Activated CD4-positive, alpha-beta T cell treated with anti-CD3 and anti-CD28 coated beads, Interleukin-2, amount 50 U/mL, for 16 hours (primary cell): ENCODE results near the gene PPP2R5E.
A peak's percentile ranks its signal among the peaks of the same experiment; 100 is the strongest.

ENCODE experiments used
- DNase-seq: peaks from one replicate; pipeline ENCODE4 v3.0.0-alpha.2; 2020

The PPP2R5E gene

DNA sequence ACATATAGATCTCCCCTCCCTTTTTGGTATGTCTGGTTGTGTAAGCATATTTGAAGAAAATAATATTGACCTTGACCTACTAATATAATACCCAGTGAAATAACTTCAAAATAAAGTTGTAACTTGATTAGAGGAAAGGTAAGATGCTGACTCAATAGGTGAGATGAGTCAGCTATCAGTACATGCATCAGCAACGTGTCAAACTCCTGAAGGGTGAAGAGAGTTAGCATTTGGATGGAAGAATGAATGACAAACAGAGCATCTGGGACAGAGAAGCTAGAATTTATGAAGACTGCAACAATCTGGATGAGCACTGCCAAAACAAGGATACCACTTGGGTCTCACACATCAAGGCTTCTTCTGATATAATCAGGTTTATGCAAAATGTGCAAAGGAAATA is 74.9 kb downstream of the PPP2R5E start:
- DNase-seq, result peak; percentile 67

GRCh38 chr14:63467440-63468072 is 75.6 kb downstream of the PPP2R5E start:
- DNase-seq, result no peak

DNA sequence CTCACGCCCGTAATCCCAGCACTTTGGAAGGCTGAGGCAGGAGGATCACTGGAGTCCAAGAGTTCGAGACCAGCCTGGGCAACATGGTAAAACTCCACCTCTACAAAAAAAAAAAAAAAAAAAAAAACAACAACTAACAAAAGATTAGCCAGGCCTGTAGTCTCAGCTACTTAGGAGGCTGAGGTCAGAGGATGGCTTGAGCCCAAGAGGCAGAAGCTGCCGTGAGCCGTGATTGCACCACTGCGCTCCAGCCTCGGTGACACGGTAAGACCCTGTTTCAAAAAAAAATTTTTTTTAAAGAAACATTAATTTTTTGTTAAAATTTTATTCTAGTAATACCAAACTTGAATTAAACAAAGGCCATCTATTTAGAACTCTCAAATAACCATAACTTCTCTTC is 77.8 kb downstream of the PPP2R5E start:
- DNase-seq, result no peak

- no peak for DNase-seq
Measured at GRCh38 chr14:63460680-63461369, 82.4 kb downstream of the PPP2R5E start.

DNA sequence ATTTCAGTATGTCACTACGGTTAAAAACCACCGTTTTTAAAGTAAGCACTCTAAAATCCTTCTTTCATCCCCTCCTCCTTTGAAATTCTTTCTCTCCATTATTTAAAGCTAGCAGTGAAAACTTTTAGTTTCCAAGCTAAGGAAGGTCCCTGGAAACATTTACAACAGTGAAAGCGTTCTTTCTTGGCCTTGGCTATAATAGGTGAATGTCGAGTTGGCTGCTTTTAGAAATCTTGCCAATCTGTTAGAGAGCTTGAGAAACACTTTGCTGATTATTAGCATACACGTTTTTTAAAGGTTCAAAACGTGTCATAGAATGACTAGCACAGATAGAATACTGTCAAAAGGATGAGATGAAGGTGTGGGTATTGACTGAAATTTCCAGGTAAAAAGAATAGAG is 83.4 kb downstream of the PPP2R5E start:
- no peak for DNase-seq

DNA sequence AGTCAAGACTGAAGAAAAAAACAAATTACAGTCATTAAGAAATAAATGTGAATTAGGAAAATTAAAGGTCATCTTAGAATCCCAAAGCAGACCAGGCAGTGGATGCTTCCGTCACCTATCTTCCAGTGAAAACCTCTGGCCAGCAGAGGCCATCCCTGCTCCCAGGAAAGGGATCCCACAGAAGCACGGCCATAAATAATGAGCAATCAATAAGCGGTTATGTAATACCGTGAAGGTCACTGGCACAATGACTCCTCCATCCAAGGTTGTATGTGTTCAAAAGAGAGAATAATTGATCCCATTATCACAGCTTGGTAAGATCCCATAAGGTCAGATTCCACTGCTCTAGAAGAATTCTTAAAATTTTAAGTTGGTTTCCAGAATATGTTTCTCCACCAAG is 85.7 kb downstream of the PPP2R5E start:
- DNase-seq, result no peak

- no peak for DNase-seq
Measured at GRCh38 chr14:63454863-63455622, 88.1 kb downstream of the PPP2R5E start.

GRCh38 chr14:63454436-63454835 is 88.7 kb downstream of the PPP2R5E start:
- DNase-seq, result no peak

DNA sequence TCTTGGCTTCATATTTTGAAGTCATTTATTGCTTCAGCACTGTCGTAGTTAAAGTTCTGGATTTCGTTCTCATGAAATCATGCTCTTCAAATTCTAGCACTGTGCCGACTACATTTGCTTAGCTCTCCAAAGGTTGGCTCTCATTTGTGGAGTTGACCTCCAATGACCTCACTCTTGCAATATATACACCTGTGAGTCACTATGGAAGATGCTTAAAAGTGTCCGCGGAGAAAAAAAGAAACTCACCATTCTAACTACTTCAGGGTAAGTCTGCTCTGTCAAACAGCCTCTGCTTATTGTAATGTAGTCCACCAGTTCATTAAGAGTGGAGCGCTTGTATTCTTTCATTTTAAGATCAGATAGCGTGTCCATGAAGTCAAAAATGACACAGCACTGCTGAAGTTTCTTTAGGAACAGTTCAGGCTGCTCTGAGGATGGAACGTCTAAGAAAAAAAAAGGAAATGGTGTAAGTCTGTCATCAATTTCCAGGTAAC is 89.7 kb downstream of the PPP2R5E start:
- DNase-seq, result no peak

DNA sequence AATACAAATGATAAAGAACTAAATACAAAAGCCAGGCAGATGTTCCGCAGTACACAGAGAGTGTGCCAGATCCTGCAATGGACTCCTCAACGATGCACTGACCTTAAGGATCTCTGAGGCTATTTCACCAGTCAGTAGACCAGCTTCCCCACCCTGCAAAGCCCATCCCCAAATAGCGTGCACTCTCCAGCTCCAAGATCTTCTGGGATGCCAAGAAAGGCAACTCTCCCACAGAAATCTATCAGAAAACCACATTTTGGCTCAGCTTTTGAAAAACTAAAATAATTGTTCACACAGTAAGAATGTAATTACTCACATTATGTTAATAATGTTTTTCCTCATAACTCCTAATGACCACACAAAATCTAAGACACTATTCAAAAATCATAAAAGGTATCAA is 90.4 kb downstream of the PPP2R5E start:
- no peak for DNase-seq

DNA sequence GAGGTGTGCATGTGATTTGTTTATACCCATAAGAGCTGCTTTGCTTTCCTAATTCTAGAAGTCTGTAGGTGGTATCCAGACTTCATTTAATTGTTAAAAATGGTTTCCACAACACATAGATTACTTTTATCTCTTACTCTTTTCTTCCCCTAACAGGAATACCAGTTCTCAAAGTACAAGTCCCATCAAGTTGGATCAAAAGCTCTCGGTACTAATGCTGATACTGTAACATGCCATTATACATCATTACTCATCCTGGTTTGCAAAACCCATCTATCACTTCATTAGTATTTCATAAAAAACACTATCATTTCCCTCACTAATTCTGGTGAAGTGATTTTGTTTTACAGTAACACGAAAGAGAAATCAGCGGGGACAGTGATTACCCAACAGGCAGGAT is 94.3 kb downstream of the PPP2R5E start:
- DNase-seq, result no peak

DNA sequence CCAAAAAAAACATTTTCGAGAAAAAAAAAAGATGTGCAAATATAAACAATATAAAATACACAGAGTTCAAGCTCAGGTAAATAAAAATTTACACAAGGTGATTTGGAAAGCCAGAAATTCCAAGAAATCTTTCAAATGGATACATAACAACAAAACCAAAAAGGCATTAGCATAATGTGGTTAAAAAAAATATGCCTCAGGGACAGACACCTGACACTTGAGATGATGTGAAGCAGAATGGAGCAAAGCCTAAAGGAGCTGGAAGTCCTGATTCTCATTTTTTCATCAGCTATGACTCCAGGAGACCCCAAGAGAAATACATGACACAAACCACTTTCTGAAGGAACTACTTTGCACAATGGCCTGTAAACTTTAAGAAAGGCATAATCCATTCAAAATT is 98.6 kb downstream of the PPP2R5E start:
- DNase-seq, result no peak

DNA sequence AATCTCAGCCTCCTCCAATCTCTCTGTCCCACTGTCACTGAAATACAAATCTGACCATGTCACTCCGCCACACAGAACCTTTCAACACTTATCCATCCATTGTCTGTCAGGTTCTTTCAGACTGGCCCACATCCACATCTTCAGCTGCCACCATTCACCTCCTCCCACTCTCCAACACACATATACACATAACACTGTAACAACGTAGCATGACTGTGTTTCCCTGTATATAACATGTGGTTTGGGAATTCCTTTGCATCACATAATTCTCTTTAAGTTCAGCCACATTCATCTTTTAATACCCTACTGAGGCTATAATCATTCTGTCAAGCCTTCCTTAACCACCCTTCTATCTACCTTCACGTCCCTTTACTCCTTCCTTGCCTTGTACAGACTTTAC is 99.2 kb downstream of the PPP2R5E start:
- DNase-seq, result no peak

DNA sequence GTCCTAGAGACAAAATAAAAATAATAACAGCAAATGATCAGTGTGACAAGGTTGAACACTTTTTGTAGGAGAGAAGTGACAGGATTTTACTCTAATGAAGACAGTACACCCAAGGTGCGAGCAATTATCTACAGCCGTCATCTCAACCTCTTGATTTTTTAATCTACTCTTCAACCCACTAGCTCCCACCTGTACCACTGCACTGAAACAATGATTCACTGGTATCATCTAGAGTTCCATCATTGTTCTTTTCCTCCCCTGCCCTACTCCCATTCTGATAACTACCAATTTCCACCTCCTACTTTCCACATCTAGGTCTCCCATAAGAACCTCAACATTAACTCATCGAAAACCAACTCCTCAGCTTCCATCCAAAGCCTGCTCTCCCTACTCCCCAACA is 99.8 kb downstream of the PPP2R5E start:
- no peak for DNase-seq

DNA sequence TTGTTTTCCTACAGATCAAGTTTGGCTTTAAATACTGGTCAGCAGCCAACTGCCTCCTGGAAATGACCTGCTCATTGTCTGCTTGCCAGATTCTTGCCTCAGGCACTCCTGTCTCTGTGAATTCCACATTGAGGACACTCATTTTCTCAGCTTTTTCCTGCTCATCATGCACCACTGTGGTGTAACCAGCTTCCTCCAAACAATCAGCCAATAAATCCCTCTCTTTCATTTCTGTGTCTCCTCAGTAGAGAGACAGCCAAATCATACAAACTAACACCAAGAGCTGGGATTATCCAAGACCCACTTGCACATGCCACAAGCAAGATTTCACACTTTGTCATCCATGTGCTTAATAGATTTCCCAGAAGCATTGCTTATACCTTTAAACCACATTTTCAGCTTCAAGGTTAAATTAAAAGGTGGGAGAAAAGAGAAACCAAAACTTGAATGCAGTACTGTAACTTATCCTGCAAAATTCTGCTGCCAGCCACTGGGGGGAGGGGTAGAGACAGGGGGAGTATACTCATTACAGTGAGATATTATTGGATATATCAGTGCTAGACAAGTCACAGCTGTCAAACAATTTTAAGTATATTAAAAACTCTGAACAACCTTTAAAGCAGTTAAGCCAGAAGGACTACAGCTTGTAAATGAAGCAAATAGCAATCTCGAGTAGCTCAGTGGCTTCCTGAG is 105.0 kb downstream of the PPP2R5E start:
- DNase-seq, result peak; percentile 37

GRCh38 chr14:63436286-63437098 is 106.7 kb downstream of the PPP2R5E start:
- DNase-seq, result no peak

DNA sequence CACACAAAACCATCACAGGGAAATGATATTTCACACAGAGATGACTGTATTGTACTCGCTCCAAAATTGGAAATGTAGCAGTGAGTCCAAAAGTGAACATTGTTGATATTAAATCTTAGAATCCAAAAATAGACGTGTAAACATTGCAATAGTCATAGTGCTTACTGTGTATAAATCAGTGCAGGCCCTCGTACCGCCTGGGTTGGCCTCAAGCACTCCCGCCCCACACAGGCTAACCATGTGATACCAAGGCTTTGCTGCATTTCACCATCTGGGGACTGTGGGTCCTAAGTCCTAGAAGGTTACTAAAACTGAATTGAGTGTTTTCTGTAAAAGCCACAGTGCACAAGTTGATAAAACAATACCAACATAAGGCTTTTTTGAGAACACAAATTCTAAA is 107.3 kb downstream of the PPP2R5E start:
- DNase-seq, result no peak

DNA sequence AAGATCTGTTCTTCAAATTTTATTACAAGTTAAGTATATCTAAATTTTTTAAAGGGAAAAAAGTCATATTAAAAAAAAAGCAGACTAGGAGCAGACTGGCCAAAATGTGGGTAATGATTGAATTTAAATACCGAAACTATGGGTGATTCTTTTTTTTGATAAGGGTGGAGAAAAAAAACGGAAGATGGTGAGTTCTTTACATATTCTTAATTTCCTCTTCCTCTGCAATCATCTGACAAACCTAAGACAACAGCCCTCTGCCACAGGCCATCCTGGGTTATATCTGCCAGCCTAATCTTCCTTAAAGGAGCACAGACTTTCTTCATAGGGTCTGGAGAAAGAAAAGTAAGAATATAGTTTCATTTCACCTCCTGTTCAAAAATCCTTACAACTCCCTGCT is 108.0 kb downstream of the PPP2R5E start:
- no peak for DNase-seq

DNA sequence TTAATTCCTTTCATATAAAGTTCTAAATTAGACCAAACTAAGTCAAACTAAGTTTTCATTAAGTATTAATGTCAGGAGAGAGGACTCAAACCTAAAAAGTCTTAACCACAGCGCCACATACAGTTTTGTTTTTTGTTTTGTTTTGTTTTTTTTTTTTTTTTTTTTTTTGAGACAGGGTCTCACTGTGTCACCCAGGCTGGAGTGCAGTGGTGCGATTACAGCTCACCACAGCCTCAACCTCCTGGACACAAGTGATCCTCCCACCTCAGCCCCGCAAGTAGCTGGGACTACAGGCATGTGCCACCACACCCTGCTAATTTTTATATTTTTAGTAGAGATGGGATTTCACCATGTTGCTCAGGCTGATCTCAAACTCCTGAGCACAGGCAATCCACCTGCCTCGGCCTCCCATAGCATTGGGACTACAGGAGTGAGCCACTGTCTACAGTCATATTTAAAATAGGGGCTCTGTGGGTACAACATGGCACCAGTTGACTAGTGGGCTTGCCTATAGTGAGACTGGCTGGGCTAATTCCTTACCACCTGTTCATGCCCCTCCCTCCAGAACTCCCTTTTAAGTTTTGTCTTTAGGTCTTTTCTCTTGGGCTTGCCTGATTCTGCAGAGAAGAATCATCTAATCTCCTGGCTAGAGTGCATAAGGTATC is 110.2 kb downstream of the PPP2R5E start:
- no peak for DNase-seq

- no peak for DNase-seq
Measured at GRCh38 chr14:63432228-63432627, 110.9 kb downstream of the PPP2R5E start.

- no peak for DNase-seq
Measured at GRCh38 chr14:63431466-63431865, 111.7 kb downstream of the PPP2R5E start.

GRCh38 chr14:63428486-63428885 is 114.7 kb downstream of the PPP2R5E start:
- no peak for DNase-seq
